Stimulated activated CD8-positive, alpha-beta memory T cell treated with anti-CD3 and anti-CD28 coated beads, Interleukin-15, amount 100 ng/mL, for 4 hours (primary cell): ENCODE measurements around the gene LTBP3.

Source experiments
- DNase-seq, 2 donors: peaks; one replicate each; pipeline ENCODE4 v3.0.0-alpha.2; 2020; ENCODE audit warnings: low read depth in 2 of 2

LTBP3 gene

DNA sequence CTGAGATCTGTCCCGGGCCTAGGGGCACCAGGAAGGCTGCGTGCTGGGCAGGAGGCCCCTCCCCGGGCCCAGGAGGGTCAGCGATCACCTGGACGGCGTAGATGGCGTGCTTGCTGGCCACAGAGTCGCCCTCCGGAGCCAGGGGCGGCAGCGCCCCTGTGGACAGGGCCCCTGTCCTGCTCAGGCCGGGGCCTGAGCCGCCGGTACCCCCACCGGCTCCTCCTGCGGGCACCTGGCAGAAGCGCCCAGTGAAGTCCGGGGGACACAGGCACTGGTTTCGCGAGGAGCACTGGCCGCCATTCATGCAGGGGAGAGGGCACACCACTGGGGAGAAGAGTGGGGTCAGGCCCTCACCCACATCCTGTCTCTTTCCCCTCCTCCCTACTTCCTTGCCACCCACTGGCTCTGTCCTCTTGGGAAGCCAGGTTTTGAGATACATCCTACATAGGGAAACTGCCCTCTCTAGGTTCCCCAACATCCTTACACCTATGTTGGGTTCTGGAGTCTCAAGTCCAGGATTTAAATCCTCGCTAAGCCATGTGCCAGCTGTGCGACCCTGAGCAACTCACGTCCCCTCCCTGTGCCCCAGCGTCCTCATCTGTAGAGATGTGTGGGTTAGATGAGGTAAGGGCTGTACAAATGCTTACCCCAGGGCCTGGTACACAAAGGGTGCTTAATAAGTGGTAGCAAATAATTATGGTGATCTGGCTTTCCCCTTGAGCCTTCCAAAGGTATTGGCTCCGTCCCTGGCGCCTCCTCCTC is 3.9 kb downstream of the LTBP3 start:
- no peak for DNase-seq

DNA sequence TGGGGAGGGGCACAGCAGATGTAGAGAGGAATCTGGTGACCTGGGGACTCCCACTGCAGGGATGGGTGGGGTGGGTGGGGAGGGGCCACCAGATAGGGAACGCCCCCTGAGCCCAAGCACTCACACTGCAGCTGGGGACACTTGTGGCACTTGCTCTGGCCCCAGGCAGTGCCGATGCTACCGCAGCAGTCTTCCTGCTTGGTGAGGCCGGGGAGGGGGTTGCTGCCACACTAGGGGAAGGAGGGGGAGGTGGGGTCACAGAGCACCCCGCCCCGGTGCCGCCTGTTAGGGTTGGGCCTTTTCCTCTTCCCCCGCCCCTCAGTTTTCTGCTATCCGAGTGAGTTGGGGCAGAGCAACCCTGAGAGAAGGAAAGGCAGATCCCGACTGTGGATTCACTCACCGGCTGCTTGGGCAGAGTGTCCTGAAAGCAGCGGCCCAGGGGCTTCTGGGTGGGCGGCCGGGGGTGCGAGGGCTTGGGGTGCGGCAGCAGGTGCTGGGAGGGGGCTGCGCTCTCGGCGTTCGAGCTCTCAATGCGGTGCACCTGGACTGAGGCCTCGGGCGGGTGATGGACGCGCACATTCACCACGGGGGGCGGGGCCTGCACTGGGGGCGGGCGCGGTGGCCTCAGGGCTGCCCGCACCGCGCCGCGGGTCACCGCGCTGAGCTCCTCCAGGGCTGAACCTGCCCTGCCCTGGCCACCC is 4.7 kb downstream of the LTBP3 start:
- no peak for DNase-seq

DNA sequence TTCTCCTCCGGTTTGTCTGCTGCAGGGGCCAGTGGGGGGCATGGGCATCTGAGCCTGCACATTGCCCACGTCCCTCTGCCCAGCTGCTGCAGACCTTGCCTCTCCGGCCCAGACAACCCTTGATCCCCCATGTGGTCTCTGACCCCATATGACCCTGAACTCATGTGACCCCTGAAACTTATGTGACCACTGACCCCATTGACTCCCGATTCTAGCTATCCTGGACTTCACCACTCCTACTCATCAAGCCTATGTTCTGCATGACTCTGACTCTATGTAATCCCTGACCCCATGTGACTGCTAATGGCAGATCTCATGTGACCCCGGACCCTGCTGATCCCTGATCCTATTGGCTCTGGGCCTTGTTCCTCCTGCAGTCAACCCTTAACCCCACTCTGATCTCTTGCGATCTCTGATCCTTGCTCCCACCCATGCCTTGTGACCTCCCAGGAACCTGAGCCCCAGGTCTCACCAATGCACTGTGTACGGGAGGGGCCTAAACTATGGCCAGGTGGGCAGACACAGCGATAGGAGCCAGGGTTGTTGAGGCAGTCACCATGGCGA is 5.7 kb downstream of the LTBP3 start:
- DNase-seq = no peak

DNA sequence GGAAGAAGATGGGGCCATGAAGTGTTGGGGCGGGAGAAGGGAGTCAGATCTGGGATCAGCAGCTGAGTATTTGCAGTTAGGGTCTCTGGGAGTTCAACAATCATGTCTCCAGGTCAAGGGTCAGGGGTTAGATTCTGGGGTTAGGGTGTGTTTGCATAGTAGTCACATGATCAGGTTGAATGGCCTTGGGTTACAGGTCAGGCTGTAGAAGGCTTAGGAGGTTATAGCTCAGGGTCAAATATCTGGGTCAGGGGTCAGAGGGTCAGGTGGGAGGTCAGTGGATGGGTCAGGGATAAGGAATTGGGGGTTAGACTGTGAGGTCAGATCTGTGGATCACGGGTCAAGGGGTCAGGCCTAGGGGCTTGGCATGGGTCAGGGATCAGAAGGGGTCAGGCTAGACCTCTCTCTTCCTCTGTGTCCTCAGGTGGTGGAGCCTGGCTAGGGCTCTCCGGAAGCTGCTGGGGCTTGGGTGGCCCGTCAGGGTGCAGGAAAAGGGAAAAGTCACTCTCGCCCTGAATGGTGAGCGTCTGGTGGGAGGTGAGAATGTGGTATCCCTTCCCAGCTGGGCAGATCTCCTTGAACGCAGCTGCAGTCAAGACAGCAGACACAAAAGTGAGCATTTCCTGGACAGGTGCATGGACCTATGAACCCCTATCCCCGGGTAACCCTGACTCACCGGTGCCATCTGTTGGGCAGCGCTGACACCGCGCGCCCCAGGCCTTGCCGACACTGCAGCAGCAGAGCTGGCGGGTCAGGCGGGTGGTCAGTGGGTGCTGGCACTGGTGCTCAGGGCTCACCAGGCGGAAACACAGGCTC is 6.4 kb downstream of the LTBP3 start:
- no peak for DNase-seq

DNA sequence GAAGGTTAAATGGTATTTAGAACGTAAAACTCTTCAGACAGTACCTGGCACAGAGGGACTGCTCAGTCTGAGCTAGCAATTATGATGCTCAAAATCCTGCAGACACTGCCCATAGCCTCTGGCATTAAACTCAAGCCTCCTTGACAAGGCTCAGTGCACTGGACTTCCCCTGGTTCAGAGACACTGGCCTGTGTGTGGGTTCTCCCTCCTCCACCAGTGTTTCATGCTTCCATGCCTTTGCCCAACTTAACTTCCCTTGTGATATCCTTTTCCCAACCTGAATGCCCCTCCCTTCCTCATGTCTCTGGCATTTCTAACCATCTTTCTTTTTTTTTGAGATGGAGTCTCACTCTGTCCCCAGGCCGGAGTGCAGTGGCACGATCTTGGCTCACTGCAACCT is 9.1 kb downstream of the LTBP3 start:
- no peak for DNase-seq

DNA sequence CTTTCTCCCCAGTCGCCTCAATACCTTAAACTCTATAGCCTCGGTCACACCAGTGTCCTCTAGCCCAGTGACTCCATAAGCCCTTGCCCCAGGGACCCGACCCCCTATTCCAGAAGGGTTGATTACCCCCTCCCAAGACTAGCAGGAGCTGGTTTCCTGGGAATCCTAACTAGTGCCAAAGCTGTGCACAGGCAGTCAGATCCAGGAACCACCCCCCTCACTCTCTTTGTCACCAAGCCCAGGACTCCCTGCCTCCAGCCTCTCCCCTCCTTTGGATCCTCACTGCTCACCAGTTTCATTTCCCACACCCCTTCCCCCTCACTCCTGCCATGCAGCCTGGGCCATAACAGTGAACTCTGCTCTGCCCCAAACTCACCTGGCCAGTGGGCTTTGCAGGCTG is 9.8 kb downstream of the LTBP3 start:
- DNase-seq = no peak

DNA sequence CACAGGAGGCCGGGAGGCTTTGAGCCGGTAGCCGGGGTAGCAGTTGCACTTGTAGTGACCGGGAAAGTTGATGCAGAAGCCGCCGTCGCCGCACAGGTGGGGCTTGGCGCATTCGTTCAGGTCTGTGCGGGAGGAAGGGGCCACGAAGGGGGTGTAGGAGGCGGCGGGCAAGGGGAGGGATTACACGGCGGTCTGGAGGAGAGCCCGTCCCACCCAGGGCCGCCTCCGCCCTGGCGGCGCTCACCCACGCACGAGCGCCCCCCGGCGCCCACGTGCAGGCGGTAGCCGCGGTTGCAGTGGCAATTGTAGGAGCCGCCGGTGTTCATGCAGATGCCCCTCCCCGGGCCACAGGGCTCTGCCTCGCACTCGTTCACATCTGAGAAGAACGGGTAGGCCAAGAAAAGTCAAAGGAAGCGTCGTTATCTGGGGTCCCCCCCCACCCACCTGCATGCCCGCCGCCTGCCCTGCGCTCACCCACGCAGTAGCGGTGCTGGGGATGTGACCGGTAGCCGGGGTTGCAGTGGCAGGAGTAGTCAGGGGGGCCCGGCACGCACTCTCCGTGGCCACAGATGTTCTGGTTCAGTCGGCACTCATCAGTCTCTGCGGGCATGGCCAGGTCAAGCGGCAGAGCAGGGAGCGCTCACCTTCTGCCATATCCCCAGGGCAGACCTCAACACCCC is 10.6 kb downstream of the LTBP3 start:
- no peak for DNase-seq

DNA sequence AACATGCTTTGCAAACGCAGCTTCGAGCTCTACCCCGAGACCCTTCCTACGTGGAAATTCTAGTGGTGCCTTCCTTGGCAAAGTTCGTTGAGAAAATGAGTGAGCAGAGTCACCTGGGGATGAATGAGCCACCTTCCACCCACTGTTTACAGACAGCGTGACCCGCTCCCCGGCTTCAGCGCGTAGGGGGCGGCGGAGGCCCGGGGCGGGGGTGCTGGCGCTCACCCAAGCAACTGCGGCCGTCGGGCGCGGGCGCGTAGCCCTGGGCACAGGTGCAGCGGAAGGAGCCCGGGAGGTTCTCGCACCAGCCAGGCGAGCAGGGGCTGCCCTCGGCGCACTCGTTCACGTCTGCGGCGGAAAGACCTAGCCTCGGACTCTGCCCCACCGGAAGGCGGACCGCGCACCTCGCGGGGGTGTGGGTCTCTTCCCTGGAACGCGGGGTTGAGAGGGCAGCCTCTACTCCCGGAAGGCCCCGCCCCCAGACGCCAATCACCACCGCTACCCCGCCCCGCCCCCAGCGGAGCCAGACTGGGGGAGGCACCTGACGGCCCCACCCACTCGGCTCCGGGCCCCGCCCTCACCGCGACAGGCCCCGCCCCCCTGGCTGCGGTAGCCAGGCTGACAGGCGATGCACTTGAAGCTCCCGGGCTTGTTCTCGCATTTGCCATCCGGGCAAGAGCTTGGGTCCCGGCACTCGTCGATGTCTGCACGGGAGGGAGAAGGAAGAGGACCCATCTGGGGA is 11.8 kb downstream of the LTBP3 start:
- DNase-seq = peak; percentile 94 to 96

DNA sequence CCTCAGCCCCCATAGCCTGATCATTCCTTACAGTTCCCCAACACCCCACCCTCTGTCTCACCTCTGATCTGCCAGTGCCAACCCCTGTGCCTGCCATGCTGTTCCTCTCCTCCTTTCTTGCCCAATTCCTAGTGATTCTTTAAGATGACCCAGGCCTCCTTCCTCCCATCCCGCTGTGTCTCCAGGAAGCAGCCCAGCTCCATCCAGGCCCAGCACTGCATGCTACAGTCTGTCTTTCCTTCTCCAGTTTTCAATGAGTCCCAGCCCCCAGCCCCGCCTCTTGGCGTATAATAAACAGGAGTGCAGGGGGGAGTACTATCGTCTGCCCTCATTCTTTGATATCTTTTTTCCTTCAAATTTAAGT is 12.3 kb downstream of the LTBP3 start:
- no peak for DNase-seq

DNA sequence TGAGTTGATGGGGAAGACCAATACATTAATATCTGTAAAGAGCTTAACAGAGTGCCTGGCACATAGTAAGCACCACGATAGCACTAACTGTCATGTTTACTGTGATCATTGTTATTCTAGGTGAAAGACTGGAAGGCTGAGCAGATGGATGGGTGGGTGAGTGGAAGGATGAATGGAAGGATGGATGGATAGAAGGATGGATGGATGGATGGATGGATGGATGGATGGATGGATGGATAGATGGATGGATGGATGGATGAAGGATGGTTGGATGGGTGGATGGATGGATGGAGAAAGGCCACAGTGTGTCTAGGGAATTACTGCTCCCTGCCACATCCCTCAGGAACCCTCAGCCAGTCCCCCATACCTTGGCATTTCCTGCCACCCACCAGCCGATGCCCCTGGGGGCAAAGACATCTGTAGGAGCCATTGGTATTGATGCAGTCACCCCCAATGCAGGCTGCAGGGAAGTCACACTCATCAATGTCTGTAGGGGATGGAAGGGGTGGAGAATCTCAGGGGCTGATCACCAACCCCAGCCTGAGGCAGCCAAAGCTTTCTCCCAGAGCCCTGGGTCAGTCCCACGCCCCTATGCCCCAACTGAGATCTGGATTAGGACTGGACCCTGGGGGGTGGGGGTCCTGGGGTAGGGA is 15.3 kb downstream of the LTBP3 start:
- DNase-seq = no peak

DNA sequence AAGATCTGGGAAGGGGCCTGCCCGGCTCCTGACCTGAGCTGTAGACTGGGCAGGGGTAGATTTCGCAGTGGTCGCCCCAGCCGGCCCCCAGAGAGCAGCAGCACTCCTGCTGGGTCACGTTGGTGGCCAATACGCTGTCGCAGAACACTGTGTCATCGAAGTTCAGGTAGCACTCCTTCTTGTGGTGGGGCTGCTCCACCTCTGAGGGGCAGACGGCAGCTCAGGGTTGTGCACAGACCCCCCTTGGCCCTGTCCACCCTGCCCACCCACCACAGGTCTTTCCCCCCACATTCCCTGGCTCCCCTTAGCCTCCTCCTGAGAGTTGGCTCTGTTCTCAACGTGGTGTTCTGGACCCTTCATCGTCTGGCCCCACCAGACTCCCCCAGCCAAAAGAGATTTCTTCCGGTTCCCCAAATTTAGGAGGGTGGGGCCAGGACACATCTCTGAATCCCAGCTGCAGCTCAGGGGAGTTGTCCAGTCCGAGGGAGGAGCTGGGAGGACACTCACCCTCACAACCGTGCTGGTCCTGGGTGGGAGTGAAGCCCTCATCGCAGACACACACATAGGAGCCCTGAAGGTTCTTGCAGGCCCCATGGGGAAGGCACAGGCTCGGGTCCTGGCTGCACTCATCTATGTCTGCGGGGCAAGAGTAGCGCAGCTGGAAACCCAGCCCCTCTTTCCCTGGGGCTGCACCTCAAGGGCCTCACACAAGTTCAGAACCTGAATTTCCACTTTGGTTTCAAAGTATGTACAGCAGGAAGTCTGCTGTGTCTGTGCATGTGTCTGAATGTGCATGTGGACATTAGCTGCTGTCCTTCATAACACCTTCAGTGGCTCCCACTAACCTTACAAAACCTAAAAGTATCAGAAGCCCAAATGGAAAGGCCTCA is 16.8 kb downstream of the LTBP3 start:
- DNase-seq = no peak

DNA sequence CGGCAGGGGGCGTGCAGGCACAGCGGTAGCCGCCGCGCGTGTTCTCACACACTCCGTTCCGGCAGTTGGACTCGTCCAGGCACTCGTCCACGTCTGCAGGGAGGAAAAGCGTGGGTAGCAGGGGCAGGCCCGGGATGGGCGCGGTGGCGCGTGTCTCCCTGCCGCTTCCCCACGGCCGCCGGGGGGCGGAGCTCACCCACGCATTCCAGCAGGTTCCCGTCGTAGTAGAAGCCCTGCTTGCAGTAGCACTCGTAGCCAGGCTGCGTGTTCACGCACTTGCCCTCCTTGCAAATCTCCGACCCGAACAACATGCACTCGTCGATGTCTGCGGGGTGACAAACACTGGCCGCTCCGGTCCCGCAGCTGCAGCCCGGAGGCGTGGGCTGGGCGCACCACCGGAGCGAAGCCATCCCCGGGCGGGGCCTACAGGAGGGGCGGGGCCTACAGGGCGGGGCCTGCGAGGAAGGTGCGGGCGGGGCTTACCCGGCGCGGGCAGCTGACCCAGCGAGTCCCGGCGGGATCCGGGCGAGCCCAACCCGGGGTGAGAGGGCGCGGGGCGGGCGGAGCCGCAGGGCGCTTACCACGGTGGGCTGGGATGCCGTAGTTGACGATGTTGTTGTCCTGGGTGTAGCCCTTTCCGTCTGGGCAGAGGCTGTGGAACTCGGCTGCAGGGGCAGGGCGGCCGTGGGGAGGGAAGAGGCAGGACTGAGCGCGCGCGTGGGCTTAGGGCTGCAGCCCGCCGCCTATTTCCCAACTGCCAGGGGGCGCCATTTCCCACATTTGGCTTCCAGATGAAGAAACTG is 17.7 kb downstream of the LTBP3 start:
- DNase-seq = peak; percentile 66 to 69

DNA sequence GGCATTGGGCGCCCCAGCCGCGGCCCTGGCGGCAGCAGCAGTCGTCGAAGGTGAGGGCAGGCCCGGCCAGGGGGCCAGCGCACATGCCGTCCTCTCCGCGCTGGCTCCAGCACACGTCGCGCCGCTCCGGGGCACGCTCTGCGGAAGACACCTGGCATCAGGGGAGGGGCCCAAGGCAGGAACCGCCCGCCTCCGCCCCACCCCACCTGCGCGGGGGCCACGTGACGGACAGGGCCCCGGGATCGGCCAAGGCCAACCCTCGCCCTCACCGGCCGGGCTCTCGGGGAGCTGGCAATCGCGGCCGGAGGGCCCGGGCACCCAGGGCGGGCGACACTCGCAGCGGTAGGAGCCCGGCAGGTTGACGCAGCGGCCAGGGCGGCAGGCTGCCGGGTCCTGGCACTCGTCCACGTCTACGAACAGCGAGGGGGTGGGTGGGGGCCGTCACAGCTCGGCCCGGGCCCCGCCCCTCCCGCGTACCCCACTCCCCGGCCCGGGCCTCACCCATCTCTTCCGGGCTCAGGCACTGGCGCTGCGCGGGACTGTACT is 18.3 kb downstream of the LTBP3 start:
- peak in 1 of 2 donors; percentile 25 for DNase-seq

DNA sequence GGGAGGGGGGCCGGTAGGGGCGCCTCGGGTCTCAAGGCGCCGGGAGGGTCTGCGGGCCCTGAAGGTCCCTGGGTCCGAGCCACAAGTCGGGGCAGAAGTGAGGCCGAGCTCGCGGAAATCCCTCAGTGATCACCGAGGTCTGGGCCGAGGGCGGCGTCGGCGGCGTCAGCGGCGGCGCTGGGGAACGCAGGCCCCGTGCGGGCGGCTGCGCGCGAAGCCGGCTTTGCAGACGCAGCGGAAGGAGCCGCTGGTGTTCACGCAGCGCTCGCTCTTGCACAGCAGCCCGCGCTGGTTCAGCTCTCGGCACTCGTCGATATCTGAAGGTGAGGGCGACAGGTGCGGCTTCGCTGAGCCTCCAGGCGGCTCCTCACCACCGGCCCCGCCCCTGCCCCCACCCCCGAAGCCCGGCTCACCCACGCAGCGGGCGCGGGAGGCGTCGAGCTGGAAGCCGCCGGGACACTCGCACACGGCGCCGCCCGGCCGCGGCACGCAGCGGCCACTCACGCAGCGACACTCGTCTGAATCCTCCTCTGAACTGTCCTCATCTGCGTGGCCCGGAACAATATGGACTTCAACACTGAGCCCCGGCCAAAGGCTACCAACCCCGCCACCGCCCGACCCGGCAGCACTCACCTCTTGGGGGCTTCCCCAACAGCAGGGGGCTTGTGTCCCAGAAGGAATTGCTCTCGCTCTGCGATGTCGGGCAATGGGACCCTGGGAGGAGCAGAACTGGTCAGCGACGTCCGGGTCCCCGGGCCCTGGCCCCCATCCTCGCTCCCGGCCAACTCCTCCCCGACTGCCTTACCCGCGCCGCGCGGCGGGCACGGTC is 19.0 kb downstream of the LTBP3 start:
- DNase-seq = no peak

DNA sequence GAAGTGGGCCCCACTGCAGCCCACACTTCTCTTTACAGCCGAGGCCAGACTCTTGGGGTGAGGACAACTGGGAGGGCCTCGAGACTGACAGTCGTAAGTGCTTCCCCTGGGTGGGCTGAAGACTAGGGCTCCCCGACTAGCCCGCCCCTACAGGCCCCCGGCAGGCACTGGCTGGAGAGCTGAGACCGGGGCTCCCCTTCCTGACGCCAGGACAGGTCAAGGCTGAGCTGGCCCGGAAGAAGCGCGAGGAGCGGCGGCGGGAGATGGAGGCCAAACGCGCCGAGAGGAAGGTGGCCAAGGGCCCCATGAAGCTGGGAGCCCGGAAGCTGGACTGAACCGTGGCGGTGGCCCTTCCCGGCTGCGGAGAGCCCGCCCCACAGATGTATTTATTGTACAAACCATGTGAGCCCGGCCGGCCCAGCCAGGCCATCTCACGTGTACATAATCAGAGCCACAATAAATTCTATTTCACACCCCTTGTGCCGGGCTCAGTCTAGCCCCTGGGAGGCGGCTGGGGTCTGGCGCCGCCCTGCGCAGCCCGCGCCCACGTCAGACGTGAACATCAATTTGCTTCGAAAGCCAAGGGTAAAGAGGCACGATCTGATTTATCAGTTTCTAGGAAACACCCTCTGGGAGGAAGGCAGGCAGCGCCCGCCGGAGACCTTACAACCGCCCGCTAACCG is 19.8 kb downstream of the LTBP3 start:
- DNase-seq = no peak

DNA sequence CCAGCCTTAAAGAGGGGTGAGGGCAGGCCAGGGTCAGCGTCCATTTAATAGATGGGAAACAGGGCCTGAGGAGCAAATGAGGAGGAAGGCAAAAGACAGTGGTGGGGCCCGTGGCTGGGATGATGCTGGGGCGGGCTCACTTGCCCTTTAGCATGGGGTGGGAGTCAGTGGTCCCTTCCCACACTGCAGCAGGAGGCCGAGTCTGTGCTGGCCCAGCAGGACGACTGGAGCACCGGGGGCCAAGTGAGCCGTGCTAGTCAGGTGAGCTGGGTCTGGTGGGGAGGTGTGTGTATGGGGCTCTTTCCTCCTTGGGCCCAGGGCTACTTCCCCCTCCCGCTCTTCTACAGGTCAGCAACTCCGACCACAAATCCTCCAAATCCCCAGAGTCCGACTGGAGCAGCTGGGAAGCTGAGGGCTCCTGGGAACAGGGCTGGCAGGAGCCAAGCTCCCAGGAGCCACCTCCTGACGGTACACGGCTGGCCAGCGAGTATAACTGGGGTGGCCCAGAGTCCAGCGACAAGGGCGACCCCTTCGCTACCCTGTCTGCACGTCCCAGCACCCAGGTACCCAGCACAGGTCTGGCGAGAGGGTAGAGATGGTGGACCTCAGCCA is 20.4 kb downstream of the LTBP3 start:
- DNase-seq = no peak

DNA sequence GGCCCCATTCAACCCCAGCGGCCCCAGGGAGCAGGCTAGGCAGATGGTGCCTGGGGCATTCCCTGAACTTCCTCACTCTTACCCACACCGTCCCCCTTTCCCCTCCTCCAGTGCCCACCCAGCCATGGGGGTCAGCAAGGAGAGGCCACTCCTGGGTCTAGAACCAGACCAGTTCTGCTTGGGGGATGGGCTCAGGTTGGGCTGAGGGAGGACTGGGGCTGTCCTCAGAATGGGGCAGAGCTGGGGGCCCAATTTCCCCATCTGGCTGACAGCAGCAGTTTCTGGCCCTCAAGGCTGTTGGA is 20.9 kb downstream of the LTBP3 start:
- DNase-seq = no peak
